T-helper 1 cell treated with Interleukin-12 subunit alpha and Interleukin-12 subunit beta and Interleukin-4 antibody, amounts not matched to agents 30 ng/mL and 1 ng/mL, for 36 hours (primary cell): ENCODE data around the gene ANTKMT. TPM values are rescaled to one million over a fixed set of nuclear protein-coding genes. Genes with fewer than 3 reads are reported as not detected.

Experiments used
- intact Hi-C: fragments of 100-400 bp; cut with micrococcal nuclease; formaldehyde crosslinking; loops from one replicate; pipeline ENCODE4 v1.15.1; 2024
- total RNA-seq: library from RNA; stranded (reverse); gene quantifications from 2 replicates; pipeline ENCODE4 v1.2.3, GENCODE V29; 2022

Gene ANTKMT
- total RNA-seq, 1 donor from 2014 or later: 10.8 TPM

DNA sequence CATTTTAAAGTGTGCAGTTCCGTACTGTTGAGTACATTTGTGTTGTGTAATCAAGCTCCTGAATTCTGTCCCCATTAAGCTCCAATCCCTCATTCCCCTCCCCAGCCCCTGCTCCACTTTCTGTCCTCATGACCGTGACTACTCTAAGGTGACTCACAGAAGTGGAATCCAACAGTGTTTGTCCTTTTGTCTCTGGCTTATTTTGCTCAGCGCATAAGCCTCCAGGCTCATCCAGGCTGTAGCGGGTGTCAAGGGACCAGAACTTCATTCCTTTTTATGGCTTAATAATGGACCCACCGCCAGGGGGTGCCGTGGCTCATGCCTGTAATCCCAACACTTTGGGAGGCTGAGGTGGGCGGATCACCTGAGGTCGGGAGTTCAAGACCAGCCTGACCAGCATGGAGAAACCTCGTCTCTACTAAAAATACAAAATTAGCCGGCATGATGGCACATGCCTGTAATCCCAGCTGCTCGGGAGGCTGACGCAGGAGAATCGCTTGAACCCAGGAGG is 8.2 kb upstream of the ANTKMT start:
- intact Hi-C loops: loop anchor here (2.0 to 5.0 kb wide), 2 partner anchors 345 to 390 kb away; no protein-coding TSS in a partner anchor

GRCh38 chr16:714079-714478 is 6.9 kb upstream of the ANTKMT start:
- intact Hi-C loops: loop anchor here (1.0 to 5.0 kb wide), 3 partner anchors 26 to 343 kb away; partner anchors contain the start of gene CIAO3

DNA sequence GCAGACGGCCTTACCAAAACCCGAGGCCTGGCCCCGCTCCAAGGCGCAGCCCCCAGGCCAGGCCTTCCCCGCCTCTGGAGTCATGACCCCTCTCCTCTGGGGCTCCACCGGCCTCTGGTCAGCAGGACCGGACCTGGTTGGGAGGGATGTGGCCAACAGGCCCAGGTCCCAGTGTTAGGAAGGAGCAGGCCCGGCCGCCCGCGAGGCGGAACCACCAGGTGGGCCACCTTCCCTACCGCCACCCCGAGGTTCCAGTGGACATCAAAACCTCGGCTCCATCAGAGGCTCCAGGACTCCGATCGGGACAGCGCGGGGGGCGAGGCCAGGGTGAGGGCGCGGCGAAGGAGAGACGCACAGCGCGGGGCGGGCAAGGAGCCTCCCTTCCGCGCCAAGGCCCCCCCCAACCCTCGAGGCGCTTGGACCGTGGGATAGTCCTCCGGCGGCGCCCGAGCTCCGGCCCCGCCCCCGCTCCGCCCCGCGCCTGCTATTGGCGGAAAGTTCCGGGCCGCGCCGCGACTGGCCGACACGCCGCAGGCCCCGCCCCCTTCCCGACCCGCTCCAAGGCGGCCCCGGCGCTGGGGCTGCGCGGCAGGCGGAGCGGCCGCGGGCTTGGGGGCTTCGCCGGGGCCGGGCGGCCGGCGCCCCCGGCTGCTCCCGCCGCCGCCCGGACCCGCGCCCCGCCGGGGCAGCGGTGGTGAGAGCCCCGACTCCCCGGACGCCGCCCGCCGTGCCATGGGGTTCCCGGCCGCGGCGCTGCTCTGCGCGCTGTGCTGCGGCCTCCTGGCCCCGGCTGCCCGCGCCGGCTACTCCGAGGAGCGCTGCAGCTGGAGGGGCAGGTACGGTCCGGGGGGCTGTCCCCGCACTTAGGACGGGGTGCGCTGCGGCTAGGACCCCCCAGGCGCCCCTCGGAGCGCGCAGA is 6.1 kb upstream of the ANTKMT start, which contains the start of gene METRN:
METRN (plus strand) TSS at position 561 of the 919 bp plus-strand sequence; CDS start at position 733, 172 bp downstream.
- intact Hi-C loops: loop anchor here (1.0 to 5.0 kb wide), 3 partner anchors 25 to 342 kb away; partner anchors contain the start of gene CIAO3

- intact Hi-C loops: no loop called here
These were observed 5.3 kb upstream of the ANTKMT start for GRCh38 chr16:715477-716199.

DNA sequence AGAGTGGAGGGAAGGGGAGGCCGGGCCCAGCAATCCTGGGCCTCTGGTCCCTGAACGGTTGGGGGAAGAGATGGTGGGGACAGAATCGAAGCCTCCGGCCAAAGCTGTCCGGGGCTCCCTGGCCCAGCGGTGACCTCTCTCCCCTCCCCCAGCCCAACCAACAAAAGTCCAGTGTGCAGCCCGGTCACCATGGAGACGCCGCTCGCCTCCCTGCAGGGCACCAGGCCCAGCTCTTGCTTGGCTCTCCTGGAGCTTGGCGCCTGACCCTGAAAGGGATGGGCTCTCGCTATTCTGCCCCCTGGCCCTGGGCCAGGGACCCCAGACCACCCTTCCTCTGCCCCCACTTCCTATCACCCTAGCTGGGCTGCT is 4.8 kb upstream of the ANTKMT start:
- intact Hi-C loops: no loop called here

DNA sequence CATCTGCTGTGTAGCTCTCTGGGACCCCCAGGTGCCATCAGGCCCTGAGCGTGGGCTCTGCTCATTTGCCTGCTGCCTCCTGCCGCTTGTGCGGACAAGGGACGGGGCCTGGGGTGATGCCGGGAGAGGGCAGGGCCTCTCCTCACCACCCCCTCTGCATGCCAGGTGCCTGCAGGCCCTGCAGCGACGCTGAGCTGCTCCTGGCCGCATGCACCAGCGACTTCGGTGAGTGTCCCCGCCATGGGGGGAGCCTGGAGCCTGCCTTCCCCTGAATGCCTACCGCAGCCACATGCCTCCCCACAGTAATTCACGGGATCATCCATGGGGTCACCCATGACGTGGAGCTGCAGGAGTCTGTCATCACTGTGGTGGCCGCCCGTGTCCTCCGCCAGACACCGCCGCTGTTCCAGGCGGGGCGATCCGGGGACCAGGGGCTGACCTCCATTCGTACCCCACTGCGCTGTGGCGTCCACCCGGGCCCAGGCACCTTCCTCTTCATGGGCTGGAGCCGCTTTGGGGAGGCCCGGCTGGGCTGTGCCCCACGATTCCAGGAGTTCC is 4.1 kb upstream of the ANTKMT start:
- intact Hi-C loops: no loop called here

DNA sequence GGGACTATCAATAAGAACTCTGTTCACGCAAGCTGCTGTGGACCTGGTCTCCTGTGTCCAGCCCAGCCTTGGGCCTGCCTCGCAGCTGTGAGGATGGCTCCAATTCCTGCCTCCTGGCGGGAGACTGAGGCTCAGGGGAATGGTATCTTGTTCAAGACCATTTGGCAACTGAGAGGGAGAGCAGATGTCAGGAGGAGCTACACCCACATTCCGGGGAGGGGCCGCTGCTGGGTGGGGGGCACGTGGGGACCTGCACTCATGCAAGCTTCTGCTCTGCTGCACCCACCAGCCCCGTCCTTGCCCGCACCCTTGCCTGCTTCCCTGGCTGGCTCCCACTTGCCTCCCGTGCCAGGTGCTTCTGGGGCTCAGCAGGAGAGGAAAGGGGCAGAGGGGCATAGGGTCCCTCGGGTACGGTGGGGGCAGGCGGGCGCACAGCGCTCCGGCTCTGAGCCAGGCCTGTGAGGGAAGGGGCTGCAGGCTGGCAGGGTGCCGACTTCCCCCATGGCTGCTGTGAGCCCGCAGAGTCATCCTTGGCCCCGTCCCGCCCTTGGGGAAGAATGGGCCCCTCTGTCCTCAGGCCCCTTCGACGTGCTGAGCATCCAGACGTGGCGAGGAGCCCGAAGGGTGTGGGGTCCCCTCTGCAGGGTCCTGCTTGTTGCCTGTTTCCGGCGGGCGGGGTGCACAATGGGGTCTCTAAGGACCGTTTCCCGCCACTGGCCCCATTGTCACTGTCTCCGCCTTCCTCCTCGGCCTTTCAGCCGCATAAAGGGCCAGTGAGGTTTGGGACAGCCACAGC is 3.3 kb upstream of the ANTKMT start:
- intact Hi-C loops: no loop called here

GRCh38 chr16:718389-718788 is 2.6 kb upstream of the ANTKMT start:
- intact Hi-C loops: no loop called here

GRCh38 chr16:718922-719321 is 2.0 kb upstream of the ANTKMT start:
- intact Hi-C loops: no loop called here

DNA sequence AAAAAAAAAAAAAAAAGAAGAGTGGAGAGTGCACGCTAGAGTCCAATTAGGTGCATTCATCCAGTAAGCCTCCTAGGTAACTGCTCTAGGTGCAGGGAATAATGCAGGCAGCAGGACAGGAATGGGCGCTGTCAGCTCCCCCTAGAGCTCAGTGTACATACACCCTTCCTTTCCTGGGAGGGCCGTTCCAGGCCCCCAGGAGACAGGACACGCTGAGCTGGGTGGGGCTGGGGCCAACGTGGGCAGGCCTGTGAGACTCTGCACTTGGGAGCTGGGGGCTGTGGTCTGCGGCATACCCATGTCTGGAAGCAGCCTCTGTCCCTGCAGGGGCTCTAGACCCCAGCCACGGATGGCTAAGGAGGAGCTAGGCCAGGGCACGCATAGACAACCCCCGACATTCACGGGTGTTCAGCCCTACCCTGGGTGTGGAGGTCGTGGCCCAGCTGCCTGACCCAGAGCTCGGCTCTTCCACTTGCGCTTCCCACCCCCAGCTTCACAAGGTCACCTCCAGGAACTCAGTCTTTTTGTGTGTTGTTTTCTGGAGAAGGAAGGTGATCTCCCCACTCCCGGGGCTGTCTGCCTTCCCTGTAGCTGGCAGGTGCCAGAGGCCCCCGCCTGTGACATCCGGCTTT is 1.0 kb upstream of the ANTKMT start:
- intact Hi-C loops: no loop called here

DNA sequence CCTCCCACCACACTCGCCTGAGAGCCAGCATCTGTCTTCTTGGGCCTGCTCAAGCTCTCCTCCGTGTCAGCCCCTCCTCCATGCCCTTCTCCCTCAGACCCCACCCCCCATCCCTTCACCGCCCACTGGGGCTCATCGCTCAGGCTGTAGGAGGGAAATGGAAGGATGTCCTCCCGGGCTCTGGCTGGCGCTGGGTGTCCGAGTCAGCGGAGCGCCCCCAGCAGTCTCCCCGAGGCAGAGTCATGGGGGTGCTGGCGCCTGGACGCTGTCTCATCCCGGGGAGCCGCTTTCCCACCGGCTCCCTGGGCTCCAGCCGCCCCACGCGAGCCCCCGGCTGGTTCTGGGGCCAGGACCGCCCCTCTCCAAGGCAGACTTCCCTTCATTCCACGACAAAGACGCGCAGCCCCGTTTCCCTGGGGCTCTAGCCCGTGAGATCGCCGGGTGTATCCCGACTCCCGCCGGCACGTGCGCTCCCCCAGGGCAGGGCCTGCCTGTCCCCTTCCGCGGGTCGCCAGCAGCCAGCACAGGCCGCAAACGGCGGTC is 428 bp upstream of the ANTKMT start:
- intact Hi-C loops: no loop called here

DNA sequence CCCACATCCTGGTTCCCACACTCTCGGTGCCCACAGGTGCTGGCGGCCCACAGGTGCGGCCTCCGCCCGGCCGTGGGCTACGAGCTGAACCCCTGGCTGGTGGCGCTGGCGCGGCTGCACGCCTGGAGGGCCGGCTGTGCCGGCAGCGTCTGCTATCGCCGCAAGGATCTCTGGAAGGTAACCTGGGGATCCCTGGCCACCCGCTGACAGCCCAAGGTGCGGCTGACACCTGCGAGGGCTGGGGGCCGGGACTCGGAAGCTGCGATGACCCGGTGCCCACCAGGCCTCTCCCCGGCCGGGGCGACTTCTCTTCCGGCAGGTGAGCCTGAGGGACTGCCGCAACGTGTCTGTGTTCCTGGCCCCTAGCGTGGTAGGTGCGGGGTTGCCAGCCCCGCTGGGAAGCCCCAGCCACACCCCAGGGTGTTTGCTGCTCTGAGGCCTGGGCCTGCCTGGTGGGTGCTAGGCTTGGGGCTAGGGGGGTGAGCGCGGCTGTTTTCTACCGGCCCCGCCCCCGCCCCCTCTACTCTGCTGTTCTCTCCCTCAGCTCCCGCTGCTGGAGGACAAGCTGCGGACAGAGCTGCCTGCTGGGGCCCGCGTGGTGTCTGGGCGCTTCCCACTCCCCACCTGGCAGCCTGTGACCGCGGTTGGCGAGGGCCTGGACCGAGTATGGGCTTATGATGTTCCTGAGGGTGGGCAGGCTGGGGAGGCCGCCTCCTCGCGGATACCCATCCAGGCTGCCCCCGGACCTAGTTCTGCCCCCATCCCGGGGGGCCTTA is 1.0 kb downstream of the ANTKMT start:
- intact Hi-C loops: no loop called here

DNA sequence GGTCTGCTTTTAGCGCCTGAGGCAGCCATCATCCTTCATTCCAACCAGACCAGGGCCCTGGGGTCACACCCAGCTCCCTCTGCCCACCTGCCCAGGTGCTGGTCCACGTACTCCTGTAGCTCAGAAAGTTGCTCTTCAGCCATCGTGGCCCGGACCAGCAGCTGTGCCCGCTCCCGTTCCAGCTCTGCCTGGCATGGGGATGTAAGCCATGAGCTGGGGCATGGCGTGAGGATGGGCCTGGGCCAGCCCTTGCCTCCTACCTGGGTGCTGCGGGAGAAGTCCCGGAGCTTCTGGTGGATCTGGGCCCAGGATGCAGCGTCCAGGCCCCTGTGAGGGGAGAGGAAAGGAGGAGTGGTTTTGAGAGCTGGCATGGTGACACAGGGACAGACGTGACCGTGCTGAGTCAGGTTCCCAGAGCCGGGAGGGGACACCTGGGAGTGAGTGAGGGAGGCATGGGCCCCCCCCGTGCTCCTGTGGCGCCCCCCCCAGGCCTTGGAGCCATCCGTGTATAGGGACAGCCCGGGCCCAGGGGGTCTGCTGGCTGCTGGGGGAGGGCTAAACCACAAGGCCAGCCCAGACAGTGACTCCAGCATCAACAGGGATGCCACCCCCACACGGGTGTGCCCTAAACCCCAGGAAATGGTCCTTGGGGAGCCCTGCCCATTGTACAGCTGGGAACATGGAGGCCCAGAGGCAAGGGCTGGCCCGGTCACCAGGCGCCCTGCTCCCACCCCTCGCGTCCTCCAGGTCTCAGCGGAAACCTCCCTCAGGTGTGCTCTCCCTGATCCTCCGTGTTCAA is 2.1 kb downstream of the ANTKMT start:
- intact Hi-C loops: no loop called here

GRCh38 chr16:723695-724094 is 2.7 kb downstream of the ANTKMT start:
- intact Hi-C loops: no loop called here

DNA sequence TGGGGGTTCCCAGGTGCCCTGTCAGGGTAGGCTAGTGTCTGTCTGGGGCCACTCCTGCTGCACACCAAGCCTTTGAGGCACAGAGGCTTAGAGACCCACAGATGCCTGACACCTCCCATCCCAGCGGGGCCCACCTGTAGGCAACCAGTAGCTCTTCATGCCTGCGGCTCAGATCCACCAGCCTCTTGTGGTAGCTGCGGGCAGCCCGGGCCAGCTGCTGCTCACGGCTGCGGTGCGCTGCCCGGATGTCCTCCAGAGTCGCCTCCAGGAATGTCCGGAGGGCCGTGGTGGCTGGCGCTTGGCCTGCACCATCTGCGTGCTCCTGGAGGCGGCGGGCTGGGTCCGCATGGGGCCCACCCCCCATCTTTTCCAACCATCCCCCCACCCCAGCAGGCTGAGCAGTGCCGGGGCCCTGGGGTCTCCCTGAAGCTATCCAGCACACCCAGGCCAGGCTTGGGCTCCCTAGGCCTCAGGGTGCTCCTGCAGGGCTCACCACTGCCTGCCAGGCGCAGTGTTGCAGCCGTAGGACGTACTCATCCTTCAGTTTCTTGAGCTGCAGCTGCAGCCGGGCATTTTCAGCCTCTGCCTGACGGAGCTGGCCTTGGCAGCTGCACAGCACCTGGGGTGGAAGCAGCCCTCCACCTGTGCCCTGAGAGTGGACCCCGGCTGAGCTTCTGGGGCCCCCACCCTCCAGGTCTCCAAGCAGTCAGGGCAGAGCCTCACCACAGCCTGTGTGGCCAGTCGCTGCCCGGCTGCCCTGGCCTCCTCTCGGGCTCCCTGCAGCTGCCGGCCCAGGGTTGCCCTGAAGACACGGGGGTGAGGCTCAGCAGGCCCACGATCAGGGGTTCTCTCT is 3.5 kb downstream of the ANTKMT start:
- intact Hi-C loops: loop anchor here (5.0 kb wide), 1 partner anchor 42 kb away; the partner anchor contains the start of genes JMJD8 and STUB1

- intact Hi-C loops: loop anchor here (5.0 kb wide), 1 partner anchor 43 kb away; the partner anchor contains the start of genes JMJD8 and STUB1
These were observed 4.1 kb downstream of the ANTKMT start for GRCh38 chr16:725041-725376.

DNA sequence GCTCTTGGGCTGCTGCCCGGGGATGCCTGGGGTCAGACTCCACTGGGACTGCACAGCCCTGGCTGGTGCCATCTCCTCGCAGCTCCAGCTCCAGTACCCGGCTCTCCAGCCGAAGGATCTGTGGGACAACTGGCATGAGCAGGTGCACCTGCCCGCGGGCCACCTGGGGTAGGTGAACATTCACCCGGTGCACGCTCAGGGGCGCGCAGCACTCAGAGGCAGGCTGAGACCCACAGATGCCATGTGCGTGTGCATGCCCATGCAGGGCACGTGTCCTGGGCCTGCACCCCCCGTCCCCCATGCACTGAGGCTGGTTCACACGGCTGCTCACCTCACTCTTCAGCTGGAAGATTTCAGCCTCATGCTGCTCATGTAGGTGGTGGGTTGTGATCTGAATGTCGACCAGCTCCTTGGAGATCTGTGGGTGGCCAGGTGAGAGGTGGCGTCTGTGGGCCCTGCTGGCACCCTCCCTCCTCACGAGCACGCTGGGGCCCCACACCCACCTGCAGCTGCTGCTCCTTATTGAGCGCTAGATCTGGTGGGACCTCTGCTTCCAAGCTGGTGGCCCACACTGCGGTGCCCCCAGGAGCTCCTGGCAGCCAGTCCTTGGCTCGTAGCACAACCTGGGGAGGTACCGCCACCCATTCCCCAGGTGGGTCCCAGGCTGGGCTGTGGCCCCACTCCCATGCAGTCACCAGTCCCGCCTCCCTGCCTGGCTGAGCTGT is 4.7 kb downstream of the ANTKMT start:
- intact Hi-C loops: loop anchor here (5.0 kb wide), 1 partner anchor 43 kb away; the partner anchor contains the start of genes JMJD8 and STUB1
